ENCODE measurements around the gene CPM. TPM values are rescaled to one million over a fixed set of nuclear protein-coding genes. Genes with fewer than 3 reads are reported as not detected.

CPM gene
- total and polyA plus RNA-seq, 8 donors: 5.7 to 103 (median 45.8) TPM

DNA sequence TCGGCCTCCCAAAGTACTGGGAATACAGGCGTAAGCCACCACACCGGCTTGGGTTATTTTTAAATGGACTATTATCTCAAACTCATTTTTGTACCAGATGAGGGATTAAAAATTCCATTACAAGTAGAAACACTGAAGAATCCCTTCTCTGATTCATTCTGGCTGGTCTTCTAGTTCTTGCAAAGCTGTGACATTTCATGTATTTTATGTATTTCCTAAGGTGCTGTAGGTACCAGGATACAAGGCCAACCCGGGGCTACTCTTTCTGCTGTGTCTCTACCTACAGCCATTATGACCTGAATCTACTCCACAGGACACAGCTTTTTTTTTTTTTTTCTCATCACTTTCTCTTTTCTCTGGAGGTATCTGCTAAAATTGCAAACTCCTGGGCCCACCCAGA is 24.9 kb downstream of the CPM start:
- no peaks in the 10 kb centered on the region for H3K27me3 ChIP-seq
- no peak overlapping the region for H3K27ac ChIP-seq
- H3K36me3 ChIP-seq: no peaks in the 10 kb centered on the region
- H3K4me3 ChIP-seq: no peak overlapping the region
- no peak for TF ChIP-seq POLR2A (IDR thresholded peaks at IDR 0.05)
- TF ChIP-seq POLR2AphosphoS5 (IDR thresholded peaks at IDR 0.05): no peak
- TF ChIP-seq EP300 (IDR thresholded peaks at IDR 0.05): no peak
- TF ChIP-seq, protein P1, sequence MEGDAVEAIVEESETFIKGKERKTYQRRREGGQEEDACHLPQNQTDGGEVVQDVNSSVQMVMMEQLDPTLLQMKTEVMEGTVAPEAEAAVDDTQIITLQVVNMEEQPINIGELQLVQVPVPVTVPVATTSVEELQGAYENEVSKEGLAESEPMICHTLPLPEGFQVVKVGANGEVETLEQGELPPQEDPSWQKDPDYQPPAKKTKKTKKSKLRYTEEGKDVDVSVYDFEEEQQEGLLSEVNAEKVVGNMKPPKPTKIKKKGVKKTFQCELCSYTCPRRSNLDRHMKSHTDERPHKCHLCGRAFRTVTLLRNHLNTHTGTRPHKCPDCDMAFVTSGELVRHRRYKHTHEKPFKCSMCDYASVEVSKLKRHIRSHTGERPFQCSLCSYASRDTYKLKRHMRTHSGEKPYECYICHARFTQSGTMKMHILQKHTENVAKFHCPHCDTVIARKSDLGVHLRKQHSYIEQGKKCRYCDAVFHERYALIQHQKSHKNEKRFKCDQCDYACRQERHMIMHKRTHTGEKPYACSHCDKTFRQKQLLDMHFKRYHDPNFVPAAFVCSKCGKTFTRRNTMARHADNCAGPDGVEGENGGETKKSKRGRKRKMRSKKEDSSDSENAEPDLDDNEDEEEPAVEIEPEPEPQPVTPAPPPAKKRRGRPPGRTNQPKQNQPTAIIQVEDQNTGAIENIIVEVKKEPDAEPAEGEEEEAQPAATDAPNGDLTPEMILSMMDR (IDR thresholded peaks at IDR 0.05): no peak
- DNase-seq: no peak
- WGBS, 5 donors: 85 to 97% (median 95%) methylated on average over 4 of the region's 4 CpGs
- peaks cover 2 to 12% (median 4%) of the 10 kb centered on the region in 4 donors for H3K4me1 ChIP-seq
- intact Hi-C loops (cut with DNase I; ENCODE audit: low total_unique reads): no loop called here
- no peaks in the 10 kb centered on the region for H3K9me3 ChIP-seq

DNA sequence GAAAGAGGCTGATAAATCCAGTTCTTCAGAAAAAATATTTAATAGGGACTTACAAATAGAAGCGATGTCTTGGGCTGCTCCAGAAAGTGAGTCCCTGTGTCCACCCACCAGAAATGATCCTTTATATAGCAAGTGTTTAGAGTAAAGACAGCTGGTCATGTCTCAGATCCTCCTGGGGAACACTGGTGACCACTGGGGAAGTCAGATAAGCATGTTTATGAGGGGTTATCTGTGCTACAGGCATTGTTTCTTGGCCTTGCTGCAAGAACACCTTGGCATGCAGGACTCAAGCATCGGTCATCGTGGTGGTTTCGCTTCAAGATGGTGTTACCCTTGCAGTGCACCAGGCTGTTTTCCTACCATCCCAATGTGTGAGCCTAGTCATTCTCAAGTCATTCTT is 27.2 kb downstream of the CPM start:
- no peak overlapping the region for H3K4me3 ChIP-seq
- no peak overlapping the region for H3K27ac ChIP-seq
- DNase-seq: no peak
- no peaks in the 10 kb centered on the region for H3K9me3 ChIP-seq
- H3K27me3 ChIP-seq: no peaks in the 10 kb centered on the region
- no peaks in the 10 kb centered on the region for H3K36me3 ChIP-seq
- WGBS, 5 donors: 81 to 89% (median 87%) methylated on average over 4 of the region's 4 CpGs
- H3K4me1 ChIP-seq: peaks cover 5 to 19% (median 15%) of the 10 kb centered on the region in 4 donors
- intact Hi-C loops (cut with DNase I; ENCODE audit: low total_unique reads): no loop called here
- TF ChIP-seq POLR2A (IDR thresholded peaks at IDR 0.05) (no peak), EP300 (IDR thresholded peaks at IDR 0.05) (no peak), POLR2AphosphoS5 (IDR thresholded peaks at IDR 0.05) (no peak)
- TF ChIP-seq, protein P1 (IDR thresholded peaks at IDR 0.05): no peak

DNA sequence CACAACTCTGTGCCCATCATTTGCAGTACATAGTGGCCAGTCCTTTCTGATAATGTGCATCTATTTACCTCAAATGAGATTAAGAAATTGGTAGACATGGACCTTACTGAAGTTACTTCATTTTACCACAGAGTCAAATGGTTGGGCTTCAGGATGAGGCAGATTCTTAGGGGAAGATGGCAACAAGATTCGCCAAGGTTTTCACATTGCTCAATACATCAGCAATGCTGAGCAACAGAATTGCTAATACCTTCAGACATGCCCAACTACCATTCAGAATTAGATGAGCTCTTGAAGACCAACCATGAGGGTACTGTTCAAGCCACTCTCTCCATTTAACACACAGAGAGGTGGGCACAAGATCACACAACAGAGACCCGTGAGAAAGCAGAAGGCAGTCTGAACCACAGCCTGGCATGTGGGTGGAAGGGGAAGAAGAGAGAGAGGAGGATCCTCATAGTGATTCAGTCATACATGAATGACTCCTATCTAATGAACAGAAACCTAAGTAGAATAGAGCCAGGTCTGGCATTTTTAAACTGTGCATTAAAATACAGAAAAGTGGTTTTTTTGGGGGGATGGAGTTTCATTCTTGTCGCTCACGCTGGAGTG is 28.5 kb downstream of the CPM start:
- WGBS, 5 donors: 64 to 91% (median 88%) methylated on average over 4 of the region's 4 CpGs
- Histone ChIP-seq H3K27ac (peak overlapping the region in 1 of 5 donors; percentile 66), H3K36me3 (no peaks in the 10 kb centered on the region), H3K4me3 (no peak overlapping the region), H3K27me3 (no peaks in the 10 kb centered on the region), H3K4me1 (peaks cover 5 to 19% (median 17%) of the 10 kb centered on the region in 4 donors), H3K9me3 (no peaks in the 10 kb centered on the region)
- TF ChIP-seq POLR2AphosphoS5 (IDR thresholded peaks at IDR 0.05) (no peak), EP300 (IDR thresholded peaks at IDR 0.05) (no peak), POLR2A (IDR thresholded peaks at IDR 0.05) (no peak)
- TF ChIP-seq, protein P1 (IDR thresholded peaks at IDR 0.05): no peak
- intact Hi-C loops (cut with DNase I; ENCODE audit: low total_unique reads): no loop called here
- DNase-seq: no peak

DNA sequence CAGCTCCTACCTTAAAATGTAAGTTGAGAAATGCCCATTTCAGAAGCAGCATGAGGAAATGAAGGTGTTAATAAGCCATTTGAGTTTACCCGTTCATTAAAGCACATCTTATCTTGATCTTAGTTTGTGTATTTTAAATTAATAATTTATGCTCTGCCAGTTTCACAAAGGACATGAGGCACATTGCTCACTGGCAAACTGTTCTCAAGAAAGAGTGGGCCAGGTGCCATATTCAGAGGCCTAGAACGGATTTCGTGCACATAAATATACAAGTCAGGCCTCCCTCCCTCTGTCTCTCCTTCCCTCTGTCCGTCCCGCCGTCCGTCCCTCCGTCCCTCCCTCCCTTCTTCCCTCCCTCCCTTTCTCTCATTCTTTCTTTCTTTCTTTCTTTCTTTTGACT is 29.5 kb downstream of the CPM start:
- intact Hi-C loops (cut with DNase I; ENCODE audit: low total_unique reads): no loop called here
- TF ChIP-seq EP300 (IDR thresholded peaks at IDR 0.05) (no peak), POLR2A (IDR thresholded peaks at IDR 0.05) (no peak), POLR2AphosphoS5 (IDR thresholded peaks at IDR 0.05) (no peak)
- TF ChIP-seq, protein P1 (IDR thresholded peaks at IDR 0.05): no peak
- no peaks in the 10 kb centered on the region for H3K36me3 ChIP-seq
- H3K9me3 ChIP-seq: no peaks in the 10 kb centered on the region
- WGBS, 5 donors: 23 to 52% (median 34%) methylated on average over 8 of the region's 8 CpGs
- H3K4me3 ChIP-seq: no peak overlapping the region
- no peaks in the 10 kb centered on the region for H3K27me3 ChIP-seq
- peak overlapping the region; percentile 16 to 66 (median 58) for H3K27ac ChIP-seq
- peak; percentile 32 to 71 for DNase-seq
- H3K4me1 ChIP-seq: peaks cover 10 to 24% (median 19%) of the 10 kb centered on the region in 4 donors
